KMS-11 (cell line): ENCODE measurements around the gene SEC14L2.

Experiments
- H2AFZ ChIP-seq: fragments of 200-600 bp; sonication (generic); 2 replicates; pipeline ENCODE4 v1.6.1; 2016; ENCODE audit warnings: antibody characterized with exemption, mixed run types, low read depth
- H3K27ac ChIP-seq: fragments of 200-600 bp; sonication (generic); 2 replicates; pipeline ENCODE4 v1.6.1; 2016; ENCODE audit warnings: mild to moderate bottlenecking, mixed run types
- H3K27me3 ChIP-seq: fragments of 200-600 bp; sonication (generic); 2 replicates; pipeline ENCODE4 v1.6.1; 2017; ENCODE audit warnings: mild to moderate bottlenecking, low read depth, mixed run types, moderate library complexity; ENCODE audit not compliant: insufficient read depth
- H3K36me3 ChIP-seq: fragments of 200-600 bp; sonication (generic); 2 replicates; pipeline ENCODE4 v1.6.1; 2017; ENCODE audit warnings: mild to moderate bottlenecking, mixed run types; ENCODE audit not compliant: insufficient read depth
- H3K4me1 ChIP-seq: fragments of 200-600 bp; sonication (generic); 2 replicates; pipeline ENCODE4 v1.6.1; 2016; ENCODE audit warnings: mild to moderate bottlenecking, low read depth, mixed run types; ENCODE audit not compliant: poor library complexity, severe bottlenecking
- H3K4me2 ChIP-seq: fragments of 200-600 bp; sonication (generic); 2 replicates; pipeline ENCODE4 v1.7.0; 2016; ENCODE audit warnings: mild to moderate bottlenecking, mixed run types
- H3K4me3 ChIP-seq: fragments of 200-600 bp; sonication (generic); IDR thresholded peaks from 2 replicates; pipeline ENCODE4 v1.6.1; 2017; ENCODE audit warnings: low read depth, low read length, mixed read lengths; ENCODE audit not compliant: insufficient read depth
- H3K79me2 ChIP-seq: fragments of 200-600 bp; sonication (generic); 2 replicates; pipeline ENCODE4 v1.6.1; 2016; ENCODE audit warnings: low read depth, mixed run types; ENCODE audit not compliant: insufficient read depth
- H3K9ac ChIP-seq: fragments of 200-600 bp; sonication (generic); 2 replicates; pipeline ENCODE4 v1.6.1; 2016; ENCODE audit warnings: mild to moderate bottlenecking, mixed run types
- H4K20me1 ChIP-seq: fragments of 200-600 bp; sonication (generic); 2 replicates; pipeline ENCODE4 v1.6.1; 2016; ENCODE audit warnings: mild to moderate bottlenecking, mixed run types; ENCODE audit not compliant: insufficient read depth
- CTCF ChIP-seq: fragments of 200-600 bp; sonication (generic); conservative IDR thresholded peaks from 2 replicates; pipeline ENCODE4 v1.6.1; 2017; ENCODE audit warnings: low read depth, mild to moderate bottlenecking, antibody characterized with exemption, low read length, moderate library complexity, mixed read lengths

The SEC14L2 gene

GRCh38 chr22:30411780-30412179, 15.0 kb downstream of the SEC14L2 start:
- no peak overlapping the region for H3K27ac ChIP-seq
- H3K4me3 ChIP-seq = no peak overlapping the region
- H3K4me1 ChIP-seq = no peaks in the 10 kb centered on the region
- no peak for TF ChIP-seq CTCF
- no peaks in the 10 kb centered on the region for H3K79me2 ChIP-seq
- no peaks in the 10 kb centered on the region for H3K27me3 ChIP-seq
- H3K36me3 ChIP-seq = no peaks in the 10 kb centered on the region
- no peaks in the 10 kb centered on the region for H4K20me1 ChIP-seq
- no peak overlapping the region for H3K4me2 ChIP-seq
- H3K9ac ChIP-seq = no peak overlapping the region
- no peak overlapping the region for H2AFZ ChIP-seq

- Histone ChIP-seq H3K36me3 (no peaks in the 10 kb centered on the region), H3K4me3 (no peak overlapping the region), H3K4me1 (no peaks in the 10 kb centered on the region), H2AFZ (no peak overlapping the region), H3K27me3 (no peaks in the 10 kb centered on the region), H3K79me2 (no peaks in the 10 kb centered on the region), H3K4me2 (no peak overlapping the region), H3K9ac (no peak overlapping the region), H3K27ac (no peak overlapping the region), H4K20me1 (no peaks in the 10 kb centered on the region)
- no peak for TF ChIP-seq CTCF
Measured at GRCh38 chr22:30413001-30413400, 16.2 kb downstream of the SEC14L2 start.

- Histone ChIP-seq H2AFZ (no peak overlapping the region), H3K79me2 (no peaks in the 10 kb centered on the region), H3K27ac (no peak overlapping the region), H3K36me3 (no peaks in the 10 kb centered on the region), H3K9ac (no peak overlapping the region), H3K4me3 (no peak overlapping the region), H3K4me1 (no peaks in the 10 kb centered on the region), H3K4me2 (no peak overlapping the region), H3K27me3 (no peaks in the 10 kb centered on the region), H4K20me1 (no peaks in the 10 kb centered on the region)
- TF ChIP-seq CTCF = no peak
Measured at GRCh38 chr22:30413745-30414524, 17.1 kb downstream of the SEC14L2 start.

- Histone ChIP-seq H3K36me3 (no peaks in the 10 kb centered on the region), H3K27me3 (no peaks in the 10 kb centered on the region), H3K4me2 (no peak overlapping the region), H3K4me1 (no peaks in the 10 kb centered on the region), H3K79me2 (no peaks in the 10 kb centered on the region), H3K27ac (no peak overlapping the region), H4K20me1 (no peaks in the 10 kb centered on the region), H3K4me3 (no peak overlapping the region), H3K9ac (no peak overlapping the region), H2AFZ (no peak overlapping the region)
- TF ChIP-seq CTCF = no peak
Measured at GRCh38 chr22:30414525-30415047, 17.8 kb downstream of the SEC14L2 start.
